Skeletal muscle tissue (tissue), 4 donors: ENCODE results near the gene ITGB1. TPM values are rescaled to one million over a fixed set of nuclear protein-coding genes. Genes with fewer than 3 reads are reported as not detected.
"Not testable (repeated sequence)": the region's sequence is repeated elsewhere in the genome, so short reads cannot be mapped to it uniquely, and the experiment has no call there.

ENCODE experiments used
- H3K27ac ChIP-seq: one replicate; pipeline ENCODE4 v1.7.0; 2013; ENCODE audit warnings: mild to moderate bottlenecking, low read depth, low read length, inconsistent platforms
- H3K27me3 ChIP-seq, 3 donors: one replicate each; pipeline ENCODE4 v1.7.0; 2013; ENCODE audit warnings: low read length in 3 of 3; ENCODE audit not compliant: control insufficient read depth in 3 of 3, insufficient read depth in 3 of 3
- H3K36me3 ChIP-seq, 3 donors: one replicate each; pipeline ENCODE4 v1.7.0; 2013; ENCODE audit warnings: low read length in 3 of 3; ENCODE audit not compliant: control insufficient read depth in 3 of 3, insufficient read depth in 3 of 3
- H3K4me1 ChIP-seq, 3 donors: one replicate each; pipeline ENCODE4 v1.7.0; 2013; ENCODE audit warnings: low read length in 3 of 3, mild to moderate bottlenecking in 3 of 3; ENCODE audit not compliant: control insufficient read depth in 3 of 3, insufficient read depth in 3 of 3
- H3K4me3 ChIP-seq, 3 donors: one replicate each; pipeline ENCODE4 v1.7.0; 2013; ENCODE audit warnings: low read length in 3 of 3
- H3K9ac ChIP-seq, 3 donors: one replicate each; pipeline ENCODE4 v1.7.0; 2013; ENCODE audit warnings: low read length in 3 of 3, mild to moderate bottlenecking in 3 of 3, moderate library complexity in 2 of 3, low read depth in 1 of 3
- H3K9me3 ChIP-seq, 3 donors: one replicate each; pipeline ENCODE4 v1.7.0; 2013; ENCODE audit warnings: low read length in 3 of 3; ENCODE audit not compliant: control insufficient read depth in 3 of 3
- total RNA-seq: library from RNA; depleted of rRNA; stranded (reverse); fragments of >200 nt; gene quantifications from one replicate; pipeline ENCODE4 v1.2.3, GENCODE V29; 2014
- donor health status: Osteomylitis.

Gene ITGB1
- total RNA-seq, 1 donor from 2014 or later: 363 TPM

DNA sequence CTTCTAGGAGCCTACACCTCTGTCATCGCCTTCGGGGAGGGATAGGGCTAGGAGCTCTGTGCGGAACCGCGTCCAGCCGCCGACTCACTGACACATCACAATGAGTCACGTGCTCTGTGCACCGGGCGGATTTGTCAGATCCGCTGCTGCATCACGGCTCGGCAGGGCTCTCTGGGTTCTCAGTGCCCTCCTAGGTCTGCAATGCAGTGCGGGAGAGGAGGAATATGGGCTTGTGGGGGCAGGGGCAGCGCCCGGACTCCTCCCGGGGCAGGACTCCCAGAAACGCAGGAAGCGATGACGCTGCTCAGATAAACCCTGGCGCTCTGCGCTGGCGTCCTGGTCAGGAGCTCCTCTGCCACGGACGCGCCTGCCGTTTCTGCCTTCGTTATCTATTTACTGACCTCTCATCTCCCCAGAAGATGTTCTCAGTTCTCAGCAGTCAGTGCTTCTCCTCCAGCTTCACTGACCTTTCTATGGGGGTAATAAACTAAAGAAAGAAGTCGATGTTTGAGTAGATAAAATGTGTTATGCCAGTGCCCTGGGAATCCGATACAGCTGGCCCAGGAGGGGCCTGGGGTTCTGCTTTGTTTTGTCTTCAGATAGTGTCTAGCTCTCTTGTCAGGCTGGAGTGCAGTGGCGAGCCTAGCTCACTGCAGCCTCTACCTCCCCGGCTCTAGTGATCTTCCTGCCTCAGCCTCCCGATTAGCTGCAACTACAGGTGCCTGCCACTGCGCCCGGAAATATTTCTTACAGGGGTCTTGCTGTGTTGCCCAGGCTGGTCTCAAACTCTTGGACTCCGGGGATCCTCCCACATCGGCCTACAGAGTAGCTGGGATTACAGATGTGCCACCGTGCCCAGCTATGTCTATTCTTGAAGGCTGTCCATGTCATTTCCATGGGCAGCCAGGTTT, 22.8 kb upstream of the ITGB1 start:
- H3K36me3 ChIP-seq: no peaks in the 10 kb centered on the region
- H3K27ac ChIP-seq: peak overlapping the region; percentile 93
- no peaks in the 10 kb centered on the region for H3K27me3 ChIP-seq
- peak overlapping the region; percentile 71 to 90 (median 76) for H3K4me3 ChIP-seq
- no peaks in the 10 kb centered on the region for H3K9me3 ChIP-seq
- peaks cover 10 to 23% (median 13%) of the 10 kb centered on the region in 3 donors for H3K4me1 ChIP-seq
- H3K9ac ChIP-seq: peak overlapping the region; percentile 82 to 88 (median 86)

DNA sequence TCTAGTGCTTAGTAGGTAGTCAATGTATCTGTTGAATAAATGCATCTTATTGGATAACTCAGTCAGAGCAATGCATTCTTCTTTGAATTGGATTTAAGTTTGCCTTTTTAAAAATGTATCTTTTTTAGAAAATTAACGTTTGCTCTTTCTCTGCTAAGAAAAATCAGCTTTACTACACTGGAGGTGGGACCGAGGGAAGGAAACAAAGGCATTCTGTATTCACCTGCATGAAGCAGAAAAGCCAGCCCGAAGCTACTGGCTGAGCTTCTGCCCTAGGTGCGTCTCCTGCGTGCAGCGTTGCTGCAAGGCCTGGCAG, 22.2 kb upstream of the ITGB1 start:
- H3K27ac ChIP-seq: peak overlapping the region; percentile 93
- H3K9me3 ChIP-seq: no peaks in the 10 kb centered on the region
- peaks cover 3 to 17% (median 13%) of the 10 kb centered on the region in 3 donors for H3K4me1 ChIP-seq
- H3K4me3 ChIP-seq: peak overlapping the region; percentile 71 to 90 (median 76)
- no peaks in the 10 kb centered on the region for H3K36me3 ChIP-seq
- H3K9ac ChIP-seq: peak overlapping the region; percentile 82 to 88 (median 86)
- H3K27me3 ChIP-seq: no peaks in the 10 kb centered on the region

DNA sequence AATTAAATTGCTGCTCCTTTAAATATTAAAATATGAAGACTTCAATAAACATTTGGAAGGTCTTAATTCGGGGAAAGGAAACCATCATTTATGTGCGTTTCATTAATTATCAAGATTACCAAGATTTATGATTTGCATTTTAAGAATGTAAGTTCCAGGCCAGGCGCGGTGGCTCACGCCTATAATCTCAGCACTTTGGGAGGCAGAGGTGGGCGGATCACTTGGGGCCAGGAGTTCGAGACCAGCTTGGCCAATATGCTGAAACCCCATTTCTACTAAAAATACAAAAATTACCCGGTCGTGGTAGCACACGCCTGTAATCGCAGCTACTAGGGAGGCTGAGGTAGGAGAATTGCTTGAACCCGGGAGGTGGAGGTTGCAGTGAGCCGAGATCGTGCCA, 21.7 kb upstream of the ITGB1 start:
- H3K9ac ChIP-seq, H3K4me3 ChIP-seq, H3K9me3 ChIP-seq, H3K27ac ChIP-seq, H3K36me3 ChIP-seq, H3K27me3 ChIP-seq: not testable (repeated sequence)
- H3K4me1 ChIP-seq: peaks cover 3 to 16% (median 13%) of the 10 kb centered on the region in 3 donors

DNA sequence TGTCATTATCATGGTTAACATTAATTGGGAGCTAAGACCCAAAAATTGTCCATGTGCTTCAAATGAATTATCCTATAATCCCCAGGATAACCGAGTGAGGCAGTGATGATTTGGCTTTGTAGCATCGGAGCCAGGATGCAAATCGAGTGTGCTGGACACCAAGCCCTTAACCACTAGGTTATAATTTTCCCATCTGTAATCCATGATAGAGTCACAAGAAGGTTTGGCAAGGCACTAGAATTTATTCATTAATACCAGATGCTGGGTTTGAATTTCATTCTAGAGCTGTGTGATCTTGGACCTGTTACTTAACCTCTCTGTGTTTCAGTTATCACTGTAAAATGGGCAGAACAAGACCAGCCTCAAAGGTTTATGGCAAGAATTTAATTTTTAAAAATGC, 21.0 kb upstream of the ITGB1 start:
- no peak overlapping the region for H3K9ac ChIP-seq

DNA sequence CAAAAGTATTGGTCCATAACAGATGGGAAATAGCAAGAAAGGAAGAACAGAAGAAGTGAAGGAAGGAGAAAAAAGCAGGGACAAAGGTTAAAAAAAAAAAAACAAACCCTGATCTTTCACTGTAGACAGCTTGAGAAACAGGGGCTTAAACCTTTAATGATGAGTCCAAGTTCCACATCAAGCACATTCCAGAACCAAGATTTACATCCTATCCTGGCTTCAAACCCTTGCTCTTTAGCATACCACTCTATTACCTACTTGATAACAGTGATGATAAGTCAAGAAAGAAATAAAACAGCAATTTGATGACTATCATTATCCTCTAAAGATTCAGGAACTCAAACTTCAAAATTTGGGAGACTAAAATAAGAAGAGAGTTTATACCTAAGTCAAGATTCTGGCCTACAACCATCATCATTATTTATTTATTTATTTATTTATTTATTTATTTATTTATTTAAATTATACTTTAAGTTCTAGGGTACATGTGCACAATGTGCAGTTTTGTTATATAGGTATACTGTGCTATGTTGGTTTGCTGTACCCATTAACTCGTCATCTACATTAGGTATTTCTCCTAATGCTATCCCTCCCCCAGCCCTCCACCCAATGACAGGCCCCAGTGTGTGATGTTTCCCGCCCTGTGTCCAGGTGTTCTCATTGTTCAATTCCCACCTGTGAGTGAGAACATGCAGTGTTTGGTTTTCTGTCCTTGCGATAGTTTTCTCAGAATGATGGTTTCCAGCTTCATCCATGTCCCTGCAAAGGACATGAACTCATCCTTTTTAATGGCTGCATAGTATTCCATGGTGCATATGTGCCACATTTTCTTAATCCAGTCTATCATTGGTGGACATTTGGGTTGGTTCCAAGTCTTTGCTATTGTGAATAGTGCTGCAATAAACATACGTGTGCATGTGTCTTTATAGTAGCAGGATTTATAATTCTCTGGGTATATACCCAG, 20.1 kb upstream of the ITGB1 start:
- not testable (repeated sequence) for H3K9me3 ChIP-seq, H3K36me3 ChIP-seq

More for the DNA sequence above, 21.0 kb upstream of the ITGB1 start:
- Histone ChIP-seq H3K36me3 (no peaks in the 10 kb centered on the region), H3K27me3 (no peaks in the 10 kb centered on the region), H3K4me1 (peaks cover 3 to 16% (median 13%) of the 10 kb centered on the region in 3 donors), H3K27ac (no peak overlapping the region), H3K4me3 (no peak overlapping the region), H3K9me3 (no peaks in the 10 kb centered on the region)

DNA sequence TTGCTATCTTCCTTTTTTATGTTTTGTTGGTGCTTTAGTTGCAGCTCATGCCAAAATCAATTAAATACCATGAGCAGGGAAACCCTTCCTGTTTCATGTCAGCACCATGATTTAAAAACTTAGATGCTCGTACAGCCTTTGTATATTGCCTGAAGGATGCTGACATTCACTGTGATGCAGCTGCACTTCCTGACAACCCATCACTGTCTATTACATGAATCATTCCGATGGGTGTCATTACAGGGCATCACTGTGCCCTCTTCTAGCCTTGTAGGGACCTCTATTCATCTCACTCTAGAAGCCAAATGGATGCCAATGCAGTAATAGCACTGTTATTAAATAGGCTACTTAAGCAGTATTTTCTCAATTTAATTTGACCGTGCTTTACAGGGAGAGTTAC, 18.3 kb upstream of the ITGB1 start:
- no peak overlapping the region for H3K9ac ChIP-seq

More for the DNA sequence above, 20.1 kb upstream of the ITGB1 start:
- H3K4me1 ChIP-seq: peaks cover 3 to 16% (median 13%) of the 10 kb centered on the region in 3 donors
- not testable (repeated sequence) for H3K4me3 ChIP-seq, H3K9ac ChIP-seq, H3K27ac ChIP-seq, H3K27me3 ChIP-seq

DNA sequence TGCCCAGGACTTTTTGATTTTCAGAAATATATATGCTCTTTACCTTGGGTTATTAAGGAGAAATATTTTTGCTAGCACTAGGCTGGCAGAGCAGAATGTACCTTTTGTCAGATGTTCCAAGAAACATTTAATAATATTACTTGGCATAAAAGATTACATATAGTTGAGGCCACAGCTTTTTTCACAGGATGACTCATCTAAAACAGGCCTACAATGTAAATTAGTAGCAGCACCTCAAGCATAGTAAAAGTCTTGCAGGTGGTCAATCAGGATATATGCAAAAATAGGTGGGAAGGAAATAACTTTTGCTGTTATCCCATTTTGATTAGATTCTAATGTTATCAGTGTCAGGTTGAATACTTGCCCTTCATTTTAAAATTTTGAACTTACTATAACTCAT, 14.9 kb upstream of the ITGB1 start:
- no peaks in the 10 kb centered on the region for H3K36me3 ChIP-seq
- H3K4me1 ChIP-seq: no peaks in the 10 kb centered on the region
- no peak overlapping the region for H3K4me3 ChIP-seq
- no peak overlapping the region for H3K27ac ChIP-seq
- H3K27me3 ChIP-seq: no peaks in the 10 kb centered on the region
- H3K9ac ChIP-seq: no peak overlapping the region
- no peaks in the 10 kb centered on the region for H3K9me3 ChIP-seq

More for the DNA sequence above, 18.3 kb upstream of the ITGB1 start:
- Histone ChIP-seq H3K9me3 (no peaks in the 10 kb centered on the region), H3K4me1 (peaks cover 3 to 12% (median 10%) of the 10 kb centered on the region in 3 donors), H3K4me3 (no peak overlapping the region), H3K27me3 (no peaks in the 10 kb centered on the region), H3K36me3 (no peaks in the 10 kb centered on the region), H3K27ac (no peak overlapping the region)

DNA sequence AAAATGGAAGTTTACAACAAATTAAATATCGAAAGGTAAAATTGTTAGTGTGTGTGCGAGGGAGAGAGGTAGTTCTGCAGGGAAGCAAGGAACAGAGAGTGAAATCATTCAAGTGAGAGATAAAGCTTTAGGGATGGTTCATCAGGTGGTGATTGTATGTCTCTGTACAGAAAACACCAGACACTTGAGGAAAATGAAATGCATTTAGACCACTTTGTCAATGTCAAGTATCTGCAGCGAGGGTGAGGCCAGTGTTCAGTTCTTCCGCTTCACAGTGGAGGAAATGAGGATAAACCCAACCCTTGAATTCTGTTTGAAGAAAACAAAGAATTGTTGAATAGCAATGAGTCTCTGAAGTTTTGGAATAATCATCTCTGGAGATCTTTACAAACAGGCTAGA, 14.4 kb upstream of the ITGB1 start:
- H3K9ac ChIP-seq: no peak overlapping the region
- H3K27ac ChIP-seq: no peak overlapping the region
- no peak overlapping the region for H3K4me3 ChIP-seq
- H3K4me1 ChIP-seq: no peaks in the 10 kb centered on the region
- H3K27me3 ChIP-seq: no peaks in the 10 kb centered on the region
- H3K9me3 ChIP-seq: no peaks in the 10 kb centered on the region
- H3K36me3 ChIP-seq: no peaks in the 10 kb centered on the region

DNA sequence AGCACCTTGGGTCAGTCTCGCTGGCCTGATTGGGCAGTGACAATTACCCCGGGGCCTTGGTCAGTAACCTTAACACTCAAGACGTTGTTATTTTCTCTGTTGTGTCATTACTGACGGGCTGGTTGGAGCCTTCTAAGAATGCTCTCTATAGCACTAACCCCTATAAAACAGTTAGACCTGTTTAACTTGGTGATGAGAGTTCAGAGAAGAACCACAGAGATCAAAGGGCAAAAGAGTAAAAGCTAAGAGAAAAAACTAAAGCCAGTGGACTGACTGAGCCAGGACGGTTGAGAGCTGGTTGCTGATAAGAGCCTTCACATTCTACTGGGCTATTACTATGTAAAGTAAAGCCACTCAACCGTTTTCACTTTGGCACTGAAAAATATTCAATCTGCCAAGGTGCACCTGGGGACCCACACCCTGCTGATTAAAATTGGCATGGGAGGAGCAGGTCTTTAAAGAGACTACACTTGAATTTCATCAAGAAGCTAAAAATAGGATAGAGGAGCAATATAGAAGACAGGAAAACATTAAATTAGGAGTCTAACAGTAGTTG, 13.6 kb upstream of the ITGB1 start:
- H3K4me3 ChIP-seq: no peak overlapping the region

More for the DNA sequence above, 13.6 kb upstream of the ITGB1 start:
- Histone ChIP-seq H3K9me3 (no peaks in the 10 kb centered on the region), H3K9ac (no peak overlapping the region), H3K36me3 (no peaks in the 10 kb centered on the region), H3K27me3 (no peaks in the 10 kb centered on the region), H3K4me1 (no peaks in the 10 kb centered on the region), H3K27ac (no peak overlapping the region)
